Measurements from ENCODE around the gene ODAD2. TPM values are rescaled to one million over a fixed set of nuclear protein-coding genes. Genes with fewer than 3 reads are reported as not detected.

The ODAD2 gene
- total and polyA plus RNA-seq, 2 of the 8 experiments (the other 6 are each of a cell fraction or from before 2014, with no cell fraction given): 0.95 to 4.3 TPM

GRCh38 chr10:27949528-27950241 lies 49.2 kb downstream of the ODAD2 start:
- no peaks in the 10 kb centered on the region for H3K23me2 ChIP-seq (ENCODE audit: low read depth, low read length)
- CTCF ChIA-PET (ENCODE audit: partially characterized antibody): interaction anchor here (1.3 kb wide), 3 partner anchors 10 to 202 kb away, joined by 3 read pairs; no protein-coding TSS in a partner anchor
- no peak overlapping the region for H3K27ac ChIP-seq (ENCODE audit: low read depth, low read length)
- POLR2A ChIA-PET (ENCODE audit: partially characterized antibody): no interaction called here
- H2BK15ac ChIP-seq (ENCODE audit: low read length): no peak overlapping the region
- peaks cover 0 to 1% of the 10 kb centered on the region in 2 experiments for H4K20me1 ChIP-seq (replicated peaks in 1 of 2; ENCODE audit: control insufficient read depth in 1 of 2, insufficient read depth in 2 of 2, low read length in 2 of 2)
- H3K79me1 ChIP-seq (ENCODE audit: low read depth, low read length): no peaks in the 10 kb centered on the region
- no peak overlapping the region for H2BK20ac ChIP-seq (ENCODE audit: low read length)
- H3K56ac ChIP-seq (replicated peaks; ENCODE audit: insufficient read length, low read depth, low read length): no peak overlapping the region
- peak overlapping the region; percentile 70; the same call in 1 of the 2 replicates for H2AFZ ChIP-seq (ENCODE audit: low read length)
- FAIRE-seq (peak; percentile 39), DNase-seq (ENCODE audit: low read depth in 1 of 2, low spot score in 2 of 2) (no peak)
- no peak overlapping the region for H3K4ac ChIP-seq (replicated peaks; ENCODE audit: insufficient read length, low read depth, low read length)
- H3K9ac ChIP-seq (replicated peaks in 1 of 4; ENCODE audit: extremely low read depth in 1 of 4, low read depth in 3 of 4, low read length in 3 of 4): no peak overlapping the region
- H3K9me3 ChIP-seq (ENCODE audit: insufficient read depth in 2 of 2, low read depth in 1 of 2, low read length in 1 of 2): no peaks in the 10 kb centered on the region
- no peak overlapping the region for H4K5ac ChIP-seq (ENCODE audit: insufficient read length, low read depth, low read length)
- WGBS, 2 experiments (ENCODE audit: extremely low coverage in 1 of 2, insufficient coverage in 1 of 2, insufficient read length in 1 of 2, insufficient replicate concordance in 2 of 2, low coverage in 1 of 2, low lambda C conversion rate in 2 of 2, missing lambda C conversion rate in 1 of 2): 77% methylated on average over 9 of the region's 9 CpGs; no CpG with 5 or more reads in 1 of the 2 experiments
- H2BK12ac ChIP-seq (ENCODE audit: low read depth, low read length): 0 out of 2 replicates have a peak overlapping the region, but pooled peaks have one; percentile 34
- H3K36me3 ChIP-seq (ENCODE audit: control insufficient read depth in 2 of 4, insufficient read depth in 4 of 4, low read length in 3 of 4): no peaks in the 10 kb centered on the region
- H2BK5ac ChIP-seq (ENCODE audit: low read depth, low read length): no peak overlapping the region
- H3K27me3 ChIP-seq (replicated peaks in 1 of 4; ENCODE audit: control insufficient read depth in 3 of 4, extremely low read depth in 1 of 4, insufficient read depth in 3 of 4, low read length in 3 of 4): no peaks in the 10 kb centered on the region
- H3K79me2 ChIP-seq (ENCODE audit: control insufficient read depth in 1 of 2, insufficient read depth in 2 of 2, low read length in 2 of 2): no peaks in the 10 kb centered on the region
- H3K4me3 ChIP-seq (ENCODE audit: extremely low read depth in 1 of 4, insufficient read depth in 2 of 4, low read depth in 3 of 4, low read length in 4 of 4): no peak overlapping the region
- H3K4me2 ChIP-seq (ENCODE audit: insufficient read depth in 1 of 2, low read depth in 2 of 2, low read length in 2 of 2): no peak overlapping the region
- no peak overlapping the region for H2AK5ac ChIP-seq (ENCODE audit: low read depth, low read length)
- no peak overlapping the region for H2BK120ac ChIP-seq (replicated peaks; ENCODE audit: low read depth, low read length)
- no peak overlapping the region for H3K18ac ChIP-seq (ENCODE audit: extremely low read depth, low read length)
- H4K91ac ChIP-seq (replicated peaks; ENCODE audit: insufficient read length, low read length): no peak overlapping the region
- no peak overlapping the region for H3K14ac ChIP-seq (ENCODE audit: insufficient read length)
- no peaks in the 10 kb centered on the region; a peak in 1 of 7 replicates for H3K4me1 ChIP-seq (replicated peaks in 1 of 4; ENCODE audit: control insufficient read depth in 3 of 4, insufficient read depth in 4 of 4, low read length in 3 of 4)
- H4K8ac ChIP-seq (ENCODE audit: extremely low read depth, insufficient read depth, low read length): peak overlapping the region; percentile 31; the same call in 1 of the 2 replicates
- no peak overlapping the region for H3K23ac ChIP-seq (ENCODE audit: insufficient read length)
- TF ChIP-seq SP4 (IDR thresholded peaks at IDR 0.05; ENCODE audit: low read length): no peak
- TF ChIP-seq JUND (IDR thresholded peaks at IDR 0.05; ENCODE audit: low read length): no peak
- no peak for TF ChIP-seq CBX8 (IDR thresholded peaks at IDR 0.05; ENCODE audit: borderline replicate concordance, low read depth, low read length)
- TF ChIP-seq KDM4A (IDR thresholded peaks at IDR 0.05; ENCODE audit: low read depth, low read length, severe bottlenecking): no peak
- no peak for TF ChIP-seq KDM1A (IDR thresholded peaks at IDR 0.05; ENCODE audit: borderline replicate concordance, low read length)
- no peak for TF ChIP-seq HDAC6 (IDR thresholded peaks at IDR 0.05; ENCODE audit: low read depth, low read length)
- no peak for TF ChIP-seq CREB1 (IDR thresholded peaks at IDR 0.05)
- no peak for TF ChIP-seq JUN (IDR thresholded peaks at IDR 0.05; ENCODE audit: low read depth, low read length)
- TF ChIP-seq BRCA1 (IDR thresholded peaks at IDR 0.05; ENCODE audit: low read depth, low read length): no peak
- no peak for TF ChIP-seq SRF (IDR thresholded peaks at IDR 0.05; ENCODE audit: low read depth, low read length)
- TF ChIP-seq RFX5 (IDR thresholded peaks at IDR 0.05; ENCODE audit: borderline replicate concordance, low read depth, low read length): no peak
- TF ChIP-seq RNF2 (IDR thresholded peaks at IDR 0.05; ENCODE audit: borderline replicate concordance, low read depth, low read length, missing control alignments, poor library complexity, severe bottlenecking): no peak
- no peak for TF ChIP-seq FOSL1 (IDR thresholded peaks at IDR 0.05; ENCODE audit: insufficient read depth, low read depth, low read length)
- TF ChIP-seq YY1 (IDR thresholded peaks at IDR 0.05; ENCODE audit: low read depth, low read length): no peak

All from H1 (cell line).